Stimulated activated naive CD8-positive, alpha-beta T cell treated with anti-CD3 and anti-CD28 coated beads, Interleukin-15, Interleukin-2, amounts not matched to agents 100 ng/mL and 50 ng/mL, for 24 hours (primary cell): ENCODE measurements around the gene INO80.
A peak's percentile ranks its signal among the peaks of the same experiment; 100 is the strongest.
"Not testable (repeated sequence)": the region's sequence is repeated elsewhere in the genome, so short reads cannot be mapped to it uniquely, and the experiment has no call there.

Source experiments
- H3K27ac Mint-ChIP-seq: one replicate; pipeline ENCODE4 v1.8.0; 2021; ENCODE audit warnings: mild to moderate bottlenecking, mixed read lengths
- H3K27me3 Mint-ChIP-seq: one replicate; pipeline ENCODE4 v1.8.0; 2021; ENCODE audit warnings: mixed read lengths
- H3K36me3 Mint-ChIP-seq: one replicate; pipeline ENCODE4 v1.8.0; 2021; ENCODE audit warnings: low read depth, mixed read lengths
- H3K4me1 Mint-ChIP-seq: one replicate; pipeline ENCODE4 v1.8.0; 2021; ENCODE audit warnings: low read depth, mixed read lengths
- H3K4me3 Mint-ChIP-seq: one replicate; pipeline ENCODE4 v1.8.0; 2021; ENCODE audit warnings: mild to moderate bottlenecking, mixed read lengths
- H3K9me3 Mint-ChIP-seq: one replicate; pipeline ENCODE4 v1.8.0; 2021; ENCODE audit warnings: mixed read lengths

INO80 gene

GRCh38 chr15:40961740-40962139 lies 154.3 kb downstream of the INO80 start:
- H3K27ac Mint-ChIP-seq, H3K4me3 Mint-ChIP-seq, H3K36me3 Mint-ChIP-seq, H3K9me3 Mint-ChIP-seq, H3K4me1 Mint-ChIP-seq, H3K27me3 Mint-ChIP-seq: not testable (repeated sequence)

- H3K4me1 Mint-ChIP-seq = peaks cover 8% of the 10 kb centered on the region
- peaks cover 7% of the 10 kb centered on the region for H3K36me3 Mint-ChIP-seq
- H3K27ac Mint-ChIP-seq = no peak overlapping the region
- H3K4me3 Mint-ChIP-seq = no peak overlapping the region
- H3K9me3 Mint-ChIP-seq = no peaks in the 10 kb centered on the region
- no peaks in the 10 kb centered on the region for H3K27me3 Mint-ChIP-seq
These were observed 155.2 kb downstream of the INO80 start for GRCh38 chr15:40960925-40961324.

GRCh38 chr15:40960151-40960885 lies 155.8 kb downstream of the INO80 start:
- Mint-ChIP-seq H3K27me3 (no peaks in the 10 kb centered on the region), H3K4me1 (peaks cover 10% of the 10 kb centered on the region), H3K27ac (peak overlapping the region; percentile 3), H3K9me3 (no peaks in the 10 kb centered on the region), H3K4me3 (no peak overlapping the region), H3K36me3 (peaks cover 9% of the 10 kb centered on the region)

GRCh38 chr15:40959331-40960141 lies 156.5 kb downstream of the INO80 start:
- Mint-ChIP-seq H3K27ac (peak overlapping the region; percentile 3), H3K36me3 (peaks cover 10% of the 10 kb centered on the region), H3K4me1 (peaks cover 11% of the 10 kb centered on the region), H3K9me3 (no peaks in the 10 kb centered on the region), H3K27me3 (no peaks in the 10 kb centered on the region), H3K4me3 (no peak overlapping the region)

- no peaks in the 10 kb centered on the region for H3K9me3 Mint-ChIP-seq
- H3K4me1 Mint-ChIP-seq = peaks cover 19% of the 10 kb centered on the region
- H3K27me3 Mint-ChIP-seq = no peaks in the 10 kb centered on the region
- peaks cover 18% of the 10 kb centered on the region for H3K36me3 Mint-ChIP-seq
- peak overlapping the region; percentile 5 for H3K27ac Mint-ChIP-seq
- H3K4me3 Mint-ChIP-seq = no peak overlapping the region
These were observed 157.4 kb downstream of the INO80 start for GRCh38 chr15:40958723-40959122.

GRCh38 chr15:40958146-40958545 lies 157.9 kb downstream of the INO80 start:
- Mint-ChIP-seq H3K9me3 (no peaks in the 10 kb centered on the region), H3K27ac (no peak overlapping the region), H3K27me3 (no peaks in the 10 kb centered on the region), H3K4me1 (peaks cover 22% of the 10 kb centered on the region), H3K36me3 (peaks cover 22% of the 10 kb centered on the region), H3K4me3 (no peak overlapping the region)

- H3K27me3 Mint-ChIP-seq = no peaks in the 10 kb centered on the region
- H3K4me3 Mint-ChIP-seq = no peak overlapping the region
- peaks cover 26% of the 10 kb centered on the region for H3K4me1 Mint-ChIP-seq
- peaks cover 23% of the 10 kb centered on the region for H3K36me3 Mint-ChIP-seq
- no peak overlapping the region for H3K27ac Mint-ChIP-seq
- H3K9me3 Mint-ChIP-seq = no peaks in the 10 kb centered on the region
These were observed 158.5 kb downstream of the INO80 start for GRCh38 chr15:40957581-40958051.

- Mint-ChIP-seq H3K9me3 (no peaks in the 10 kb centered on the region), H3K36me3 (peaks cover 23% of the 10 kb centered on the region), H3K4me3 (no peak overlapping the region), H3K27me3 (no peaks in the 10 kb centered on the region), H3K27ac (no peak overlapping the region), H3K4me1 (peaks cover 29% of the 10 kb centered on the region)
These were observed 159.0 kb downstream of the INO80 start for GRCh38 chr15:40957041-40957555.

- Mint-ChIP-seq H3K36me3 (peaks cover 23% of the 10 kb centered on the region), H3K27ac (peak overlapping the region; percentile 3), H3K27me3 (no peaks in the 10 kb centered on the region), H3K4me1 (peaks cover 35% of the 10 kb centered on the region), H3K9me3 (no peaks in the 10 kb centered on the region), H3K4me3 (peak overlapping the region; percentile 35)
These were observed 159.5 kb downstream of the INO80 start for GRCh38 chr15:40956541-40956982.

- Mint-ChIP-seq H3K9me3 (no peaks in the 10 kb centered on the region), H3K4me3 (peak overlapping the region; percentile 53), H3K36me3 (peaks cover 23% of the 10 kb centered on the region), H3K27ac (peak overlapping the region; percentile 3), H3K4me1 (peaks cover 36% of the 10 kb centered on the region), H3K27me3 (no peaks in the 10 kb centered on the region)
These were observed 160.0 kb downstream of the INO80 start for GRCh38 chr15:40955930-40956540.

- Mint-ChIP-seq H3K27ac (no peak overlapping the region), H3K36me3 (peaks cover 23% of the 10 kb centered on the region), H3K27me3 (no peaks in the 10 kb centered on the region), H3K9me3 (no peaks in the 10 kb centered on the region), H3K4me1 (peaks cover 36% of the 10 kb centered on the region), H3K4me3 (peak overlapping the region; percentile 87)
These were observed 160.8 kb downstream of the INO80 start for GRCh38 chr15:40955141-40955903.

GRCh38 chr15:40954158-40954848 lies 161.8 kb downstream of the INO80 start:
- not testable (repeated sequence) for H3K27me3 Mint-ChIP-seq, H3K9me3 Mint-ChIP-seq
- Mint-ChIP-seq H3K36me3 (peaks cover 23% of the 10 kb centered on the region), H3K27ac (peak overlapping the region; percentile 97), H3K4me1 (peaks cover 36% of the 10 kb centered on the region), H3K4me3 (peak overlapping the region; percentile 87)

GRCh38 chr15:40953713-40954074 lies 162.4 kb downstream of the INO80 start:
- H3K36me3 Mint-ChIP-seq = peaks cover 23% of the 10 kb centered on the region

More at GRCh38 chr15:40953713-40954074, 162.4 kb downstream of the INO80 start:
- peaks cover 36% of the 10 kb centered on the region for H3K4me1 Mint-ChIP-seq
- peak overlapping the region; percentile 87 for H3K4me3 Mint-ChIP-seq
- no peaks in the 10 kb centered on the region for H3K9me3 Mint-ChIP-seq
- no peaks in the 10 kb centered on the region for H3K27me3 Mint-ChIP-seq
- H3K27ac Mint-ChIP-seq = peak overlapping the region; percentile 97
